GM18909 (cell line): ENCODE data around the gene MUC6.

Experiments used
- ATAC-seq: cut with Tn5 transposase; IDR thresholded peaks from one replicate; pipeline ENCODE4 v1.9.1; 2021; ENCODE audit warnings: mild to moderate bottlenecking; ENCODE audit not compliant: unreplicated experiment, poor library complexity

The MUC6 gene

GRCh38 chr11:1072116-1072820 is 35.8 kb upstream of the MUC6 start:
- ATAC-seq, result no peak

- no peak for ATAC-seq
Observed at GRCh38 chr11:1071571-1072115, 35.1 kb upstream of the MUC6 start.

- ATAC-seq, result no peak
Observed at GRCh38 chr11:1070594-1071462, 34.3 kb upstream of the MUC6 start.

GRCh38 chr11:1069740-1070139 is 33.2 kb upstream of the MUC6 start:
- no peak for ATAC-seq

- no peak for ATAC-seq
Observed at GRCh38 chr11:1067812-1068496, 31.4 kb upstream of the MUC6 start.

- no peak for ATAC-seq
Observed at GRCh38 chr11:1064167-1064566, 27.6 kb upstream of the MUC6 start.

- ATAC-seq, result no peak
Observed at GRCh38 chr11:1062075-1062820, 25.7 kb upstream of the MUC6 start.

GRCh38 chr11:1060852-1061616 is 24.5 kb upstream of the MUC6 start:
- no peak for ATAC-seq

GRCh38 chr11:1060410-1060809 is 23.9 kb upstream of the MUC6 start:
- no peak for ATAC-seq

GRCh38 chr11:1059759-1060158 is 23.2 kb upstream of the MUC6 start:
- ATAC-seq, result no peak

- ATAC-seq, result no peak
Observed at GRCh38 chr11:1057806-1058205, 21.3 kb upstream of the MUC6 start.

GRCh38 chr11:1055990-1056771 is 19.7 kb upstream of the MUC6 start:
- no peak for ATAC-seq

- no peak for ATAC-seq
Observed at GRCh38 chr11:1055109-1055703, 18.7 kb upstream of the MUC6 start.

- no peak for ATAC-seq
Observed at GRCh38 chr11:1054143-1055108, 17.9 kb upstream of the MUC6 start.

GRCh38 chr11:1053121-1053901 is 16.8 kb upstream of the MUC6 start:
- ATAC-seq, result no peak
